ENCODE measurements around the gene THOC3.
"Not testable (repeated sequence)": the region's sequence is repeated elsewhere in the genome, so short reads cannot be mapped to it uniquely, and the experiment has no call there.

GRCh38 chr5:175995506-175995905 lies 27.4 kb upstream of the THOC3 start:
- TF ChIP-seq CTCF (IDR thresholded peaks at IDR 0.05; ENCODE audit: low read depth, low read length); EZH2phosphoT487 (IDR thresholded peaks at IDR 0.05; ENCODE audit: low read depth): not testable (repeated sequence)
